ENCODE measurements around the gene NAV2.
A peak's percentile ranks its signal among the peaks of the same experiment; 100 is the strongest.
"Not testable (repeated sequence)": the region's sequence is repeated elsewhere in the genome, so short reads cannot be mapped to it uniquely, and the experiment has no call there.

The NAV2 gene

DNA sequence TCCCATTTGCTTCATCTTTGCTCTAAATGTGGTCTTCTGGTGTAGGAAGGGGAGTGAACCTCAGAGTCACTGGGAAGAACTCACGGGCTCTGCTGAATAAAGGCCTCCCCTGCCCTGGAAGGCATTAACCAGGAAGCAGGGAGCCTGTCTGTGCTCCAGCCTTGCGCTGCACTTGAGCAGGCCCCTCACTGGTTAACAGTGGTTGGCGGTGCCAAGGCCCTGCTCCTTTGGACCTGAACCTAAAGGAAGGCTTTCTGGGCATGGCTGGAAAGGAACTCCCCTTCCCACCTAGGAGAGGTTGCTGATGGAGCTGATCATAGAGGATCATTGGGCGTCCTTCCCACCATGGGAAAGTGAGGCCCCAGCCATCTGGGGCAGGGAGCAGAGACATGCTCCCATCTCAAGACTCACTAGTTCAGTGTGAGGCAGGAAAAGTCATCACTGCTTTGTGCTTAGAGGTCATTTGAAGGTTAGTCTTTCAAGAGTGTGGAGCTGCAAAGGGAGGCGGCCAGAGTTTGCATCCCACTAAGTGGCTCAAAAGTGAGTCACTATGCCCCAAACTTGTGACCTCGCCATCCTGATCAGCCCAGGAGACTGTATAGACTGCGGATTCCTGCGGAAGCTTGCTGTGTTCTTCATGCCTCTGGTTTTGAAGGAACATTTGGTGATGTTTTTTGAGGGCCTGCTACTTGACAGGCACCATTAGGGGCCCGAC lies 397.3 kb downstream of the NAV2 start:
- no peak for FAIRE-seq
- DNase-seq (ENCODE audit: extremely low spot score, insufficient read length, low read depth): no peak

DNA sequence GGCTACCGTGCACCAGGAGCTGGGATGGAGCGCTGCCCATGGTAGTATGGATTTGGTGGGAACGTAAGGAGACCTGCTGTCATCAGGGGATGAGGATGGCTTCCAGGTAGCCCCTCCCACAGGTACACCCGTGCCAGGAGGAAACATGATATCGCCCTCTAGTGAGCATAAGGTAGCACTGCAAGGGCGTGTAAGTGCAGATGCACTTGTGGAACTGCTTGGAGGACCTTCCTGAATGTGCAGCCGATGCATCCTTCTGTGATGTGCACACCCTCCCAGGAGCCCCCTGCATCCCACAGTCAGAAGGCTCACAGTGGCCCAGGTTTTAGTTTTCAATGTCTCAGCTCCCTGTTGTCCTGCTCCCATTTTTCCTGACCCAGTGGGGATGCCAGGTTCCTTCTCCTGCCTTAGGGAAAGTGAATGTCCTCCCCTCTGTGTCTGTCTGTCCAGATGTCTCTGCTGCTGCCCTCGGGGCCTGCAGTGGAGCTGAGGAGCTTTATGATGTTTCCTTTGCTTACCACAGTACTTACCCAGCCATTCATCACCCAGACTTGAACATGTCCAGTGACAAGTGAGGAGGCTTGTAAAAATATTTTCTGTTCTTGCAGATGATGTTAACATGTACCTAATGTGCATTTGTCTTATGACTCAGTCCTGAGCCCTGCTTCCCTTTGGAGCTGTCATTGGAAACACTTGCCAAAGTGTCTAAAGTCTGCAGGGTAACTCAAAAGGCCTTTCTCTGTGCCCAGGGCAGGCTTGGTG lies 398.5 kb downstream of the NAV2 start:
- FAIRE-seq: peak; percentile 47
- DNase-seq (ENCODE audit: extremely low spot score, insufficient read length, low read depth): peak; percentile 38

DNA sequence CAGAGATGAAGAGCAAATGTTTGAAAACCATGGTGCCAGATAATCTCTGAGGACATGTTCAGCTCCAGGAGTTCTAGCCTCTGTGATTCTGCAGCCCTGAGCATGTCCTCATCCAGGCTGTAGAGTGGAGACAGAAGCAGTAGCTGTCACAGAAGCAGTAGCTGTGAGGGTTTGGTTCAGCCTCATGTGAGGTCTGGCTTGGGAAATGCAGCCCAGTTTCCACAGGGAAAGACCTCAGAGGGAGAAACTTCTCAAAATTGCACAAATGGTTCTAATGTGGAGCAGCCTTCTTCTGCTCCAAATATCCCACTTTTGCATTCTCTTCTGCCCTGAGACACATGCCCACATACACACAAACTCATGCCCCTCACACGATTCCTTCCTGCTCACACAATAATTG lies 399.2 kb downstream of the NAV2 start:
- FAIRE-seq (no peak), DNase-seq (ENCODE audit: extremely low spot score, insufficient read length, low read depth) (no peak)

DNA sequence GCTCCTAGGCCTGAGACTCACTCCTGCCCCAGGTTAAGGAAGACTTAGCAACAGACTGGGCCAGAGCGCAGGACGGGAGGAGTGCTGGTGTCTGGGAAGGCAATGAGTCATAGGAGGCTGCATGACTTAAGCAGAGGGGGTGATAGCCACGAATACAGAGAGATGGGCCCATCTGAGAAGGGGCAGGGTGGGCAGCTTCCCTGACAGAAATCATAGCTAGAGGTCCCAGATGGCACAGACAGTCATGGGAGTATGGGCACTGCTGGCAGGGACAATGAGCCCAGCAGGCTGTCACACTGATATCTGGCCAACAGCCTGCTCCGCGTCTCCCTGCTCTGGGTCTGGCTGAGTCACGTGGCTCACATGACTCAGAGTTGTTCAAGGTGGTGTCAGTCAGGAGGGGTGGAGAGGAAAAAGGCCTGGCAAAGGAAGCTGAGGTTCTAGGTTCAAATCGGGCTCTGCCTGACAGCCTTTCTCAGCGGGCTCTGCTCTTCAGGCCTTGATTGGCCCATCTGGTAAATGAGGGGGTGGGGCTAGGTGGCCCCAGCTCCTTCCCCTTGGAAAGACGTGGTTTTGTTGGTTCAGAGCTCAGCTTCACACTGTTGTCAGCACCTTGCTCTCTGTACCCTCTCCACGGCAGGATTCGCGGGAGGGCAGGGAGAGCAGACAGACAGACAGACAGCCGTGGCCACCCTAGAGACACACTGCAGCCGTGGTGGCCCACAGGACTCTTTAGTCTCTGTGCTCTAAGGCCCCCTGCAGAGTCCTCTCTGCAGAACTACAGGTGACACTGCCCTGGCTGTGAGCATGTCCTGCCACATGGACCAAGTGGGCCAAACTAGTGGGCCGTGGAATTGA lies 399.9 kb downstream of the NAV2 start:
- DNase-seq (ENCODE audit: extremely low spot score, insufficient read length, low read depth) (no peak), FAIRE-seq (no peak)

DNA sequence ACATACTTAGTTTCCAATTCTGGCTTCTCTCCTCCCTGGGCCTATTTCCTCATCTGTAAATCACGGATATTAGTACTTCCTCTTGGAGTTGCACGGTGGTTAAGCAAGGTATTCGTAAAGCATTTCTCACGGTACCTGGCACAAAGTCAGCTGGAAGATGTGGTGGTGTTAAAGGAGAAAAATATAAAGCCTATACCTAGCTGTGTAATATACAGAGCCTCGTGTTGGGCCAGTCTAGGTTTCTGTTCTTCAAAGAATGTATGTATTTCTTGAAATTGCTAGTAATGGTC lies 400.5 kb downstream of the NAV2 start:
- no peak for FAIRE-seq
- DNase-seq (ENCODE audit: extremely low spot score, insufficient read length, low read depth): no peak

DNA sequence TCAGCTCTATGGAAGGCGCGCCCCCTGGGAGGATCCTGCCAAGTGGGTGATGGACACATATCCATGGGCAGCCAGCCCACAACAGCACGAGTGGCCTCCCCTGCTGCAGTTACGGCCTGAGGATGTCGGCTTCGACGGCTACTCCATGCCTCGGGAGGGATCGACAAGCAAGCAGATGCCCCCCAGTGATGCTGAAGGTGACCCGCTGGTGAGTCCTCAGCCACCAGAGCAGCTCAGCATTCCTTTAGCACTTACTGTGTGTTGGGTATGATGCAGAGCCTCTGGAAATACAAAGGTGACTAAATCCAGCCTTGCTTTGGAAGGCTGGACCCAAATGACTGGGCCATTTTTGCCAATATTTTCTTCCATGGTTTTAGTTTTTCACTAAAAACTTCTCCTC lies 402.0 kb downstream of the NAV2 start:
- DNase-seq (ENCODE audit: extremely low spot score, insufficient read length, low read depth): no peak
- FAIRE-seq: no peak

DNA sequence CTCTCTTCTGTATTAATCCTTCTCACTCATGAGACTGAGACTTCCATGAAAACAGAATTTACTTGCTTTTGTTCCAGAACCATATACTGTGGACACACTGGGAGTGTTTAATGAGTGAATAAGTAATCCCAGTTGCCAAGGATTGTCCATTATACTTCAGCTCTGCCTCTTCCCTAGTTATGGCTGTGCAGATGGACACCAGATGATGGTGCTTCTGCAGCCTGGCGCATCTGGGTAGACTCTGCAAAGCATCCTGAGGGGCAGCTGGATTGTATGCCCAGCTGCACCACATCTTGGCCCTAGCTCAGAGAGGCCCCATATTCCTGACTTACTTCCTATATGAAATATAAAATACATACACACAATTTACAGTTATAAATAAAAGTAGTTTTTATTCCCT lies 404.2 kb downstream of the NAV2 start:
- no peak for DNase-seq (ENCODE audit: extremely low spot score, insufficient read length, low read depth)
- no peak for FAIRE-seq

DNA sequence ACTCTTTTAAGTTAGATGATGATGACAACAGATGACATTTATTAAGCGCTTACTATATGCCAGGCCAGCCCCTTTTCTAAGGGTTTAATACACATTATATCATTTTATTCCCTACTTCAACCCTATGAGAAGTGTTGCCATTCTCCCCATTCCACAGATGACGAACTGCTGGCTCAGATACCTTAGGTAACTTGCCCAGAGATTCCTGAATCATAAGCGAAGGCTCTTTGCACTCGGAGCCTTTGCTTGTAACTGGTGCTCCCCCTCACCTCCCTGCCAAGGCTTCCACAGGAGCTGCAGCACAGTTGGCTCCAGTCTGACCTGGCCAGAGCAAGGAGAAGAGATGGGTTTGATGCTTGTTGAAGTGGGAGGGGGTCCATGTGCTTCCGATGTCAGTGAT lies 404.7 kb downstream of the NAV2 start:
- FAIRE-seq (no peak), DNase-seq (ENCODE audit: extremely low spot score, insufficient read length, low read depth) (no peak)

DNA sequence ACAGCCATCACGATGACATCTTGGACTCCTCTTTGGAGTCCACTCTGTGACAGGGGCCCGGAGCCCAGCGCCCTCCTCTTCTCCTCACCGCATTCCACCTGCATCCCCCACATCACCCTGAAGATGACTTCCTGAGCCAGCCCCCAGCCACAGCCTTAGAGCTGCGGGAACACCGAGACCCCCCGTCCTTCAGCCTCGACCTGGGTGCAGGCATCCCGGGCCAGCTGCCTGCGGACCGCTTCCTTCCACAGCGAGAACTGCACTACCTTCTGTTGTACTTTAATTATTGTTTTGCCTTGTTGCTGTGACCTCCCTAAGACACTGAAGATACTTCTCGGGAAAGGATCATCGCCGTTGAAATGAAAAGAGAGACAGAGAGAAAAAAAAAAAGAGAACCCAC lies 405.6 kb downstream of the NAV2 start:
- DNase-seq (ENCODE audit: extremely low spot score, insufficient read length, low read depth) (no peak), FAIRE-seq (no peak)

DNA sequence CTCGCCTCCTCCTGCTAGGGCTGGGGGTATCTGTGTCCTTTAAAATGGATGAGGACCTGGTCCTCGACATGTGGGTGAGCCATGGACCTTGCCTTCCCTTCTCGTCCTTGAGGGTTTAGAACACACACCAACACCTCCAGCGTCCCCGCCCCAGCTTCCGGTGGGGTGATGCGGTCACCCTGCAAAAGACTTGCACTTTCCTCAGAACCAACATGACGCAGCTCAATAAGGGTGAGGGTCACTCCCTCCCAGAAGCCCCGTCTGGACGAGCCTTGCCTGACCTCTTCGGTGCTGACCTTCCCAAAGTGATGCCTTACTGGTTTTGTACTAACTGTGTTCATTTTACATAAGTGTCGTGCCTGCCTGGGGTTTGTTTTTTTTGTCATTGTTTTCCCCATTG lies 406.7 kb downstream of the NAV2 start:
- DNase-seq (ENCODE audit: extremely low spot score, insufficient read length, low read depth) (no peak), FAIRE-seq (no peak)

DNA sequence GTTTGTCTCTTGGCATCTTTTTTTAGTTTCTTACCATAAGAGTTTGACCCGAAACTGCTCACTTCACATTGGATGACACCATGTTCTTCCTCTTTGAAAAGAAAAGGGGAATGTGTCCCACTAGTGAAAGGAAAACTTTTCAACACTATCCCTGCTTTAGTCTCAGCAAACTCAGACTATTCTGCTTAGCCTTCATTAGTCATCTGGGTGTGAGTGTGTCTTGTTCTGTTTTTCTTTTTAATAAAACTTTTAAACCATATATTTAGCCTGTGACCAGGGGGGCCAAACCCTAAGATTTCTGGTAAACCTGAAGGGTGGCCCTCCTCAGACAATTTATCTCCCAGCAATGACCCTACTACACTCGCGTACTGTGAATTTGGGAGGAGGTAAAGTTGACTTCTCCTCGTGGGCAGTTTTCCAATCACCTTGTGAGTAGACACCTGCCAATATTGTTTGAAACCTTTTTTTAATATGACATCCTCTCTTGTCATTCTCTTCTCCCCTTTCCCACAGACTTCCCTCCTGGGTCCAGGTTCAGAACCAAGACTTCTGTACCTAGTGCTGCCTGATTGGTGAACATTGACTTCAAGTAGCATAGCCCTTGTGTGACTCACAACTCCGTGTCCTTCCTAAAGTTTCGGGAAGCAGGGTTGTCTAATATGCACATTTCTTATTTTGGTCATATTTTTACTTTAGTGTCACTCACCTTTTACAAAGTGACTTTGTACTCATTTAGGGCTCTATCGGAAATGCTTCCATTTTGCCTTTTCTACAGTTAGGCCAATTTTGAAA lies 407.7 kb downstream of the NAV2 start:
- FAIRE-seq (no peak), DNase-seq (ENCODE audit: extremely low spot score, insufficient read length, low read depth) (no peak)

DNA sequence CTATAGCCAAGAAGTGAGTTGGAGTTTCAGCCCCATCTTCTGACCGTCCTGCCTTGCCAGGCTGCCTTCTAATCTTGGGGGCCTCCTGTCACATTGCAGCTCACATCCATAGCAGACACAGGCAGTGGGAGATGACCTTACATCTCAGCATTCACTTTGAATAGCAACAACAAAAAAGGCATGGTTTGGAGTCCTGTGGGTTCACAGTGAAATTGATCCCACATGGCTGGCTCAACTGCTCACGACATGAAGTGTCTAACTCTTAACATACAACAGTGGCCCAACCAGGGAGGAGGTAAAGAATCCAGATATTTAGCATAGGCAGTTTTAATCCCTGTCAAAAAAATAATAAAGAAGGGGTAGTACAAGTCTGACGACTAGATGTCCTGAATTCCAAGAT lies 409.5 kb downstream of the NAV2 start:
- FAIRE-seq (no peak), DNase-seq (ENCODE audit: extremely low spot score, insufficient read length, low read depth) (no peak)

DNA sequence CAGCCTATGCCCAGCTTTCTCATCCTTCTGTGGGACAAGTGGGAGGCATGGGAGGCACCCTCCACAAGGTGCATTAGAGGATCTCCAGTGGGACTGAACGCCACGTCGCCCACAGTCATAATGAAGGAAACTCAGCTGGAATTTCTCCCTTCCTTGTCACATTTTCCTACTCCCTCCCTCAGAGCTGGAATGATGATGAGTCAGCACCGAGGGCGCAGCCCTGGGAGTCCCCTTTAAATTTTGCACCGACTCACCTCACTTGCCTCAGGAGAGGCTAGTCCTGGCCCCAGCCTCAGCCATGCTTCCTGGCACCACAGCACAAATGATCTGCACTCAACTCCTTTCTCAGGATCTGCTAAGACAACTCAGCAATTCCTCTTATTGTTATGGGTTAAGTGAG lies 413.3 kb downstream of the NAV2 start:
- FAIRE-seq: no peak
- DNase-seq (ENCODE audit: extremely low spot score, insufficient read length, low read depth): no peak

DNA sequence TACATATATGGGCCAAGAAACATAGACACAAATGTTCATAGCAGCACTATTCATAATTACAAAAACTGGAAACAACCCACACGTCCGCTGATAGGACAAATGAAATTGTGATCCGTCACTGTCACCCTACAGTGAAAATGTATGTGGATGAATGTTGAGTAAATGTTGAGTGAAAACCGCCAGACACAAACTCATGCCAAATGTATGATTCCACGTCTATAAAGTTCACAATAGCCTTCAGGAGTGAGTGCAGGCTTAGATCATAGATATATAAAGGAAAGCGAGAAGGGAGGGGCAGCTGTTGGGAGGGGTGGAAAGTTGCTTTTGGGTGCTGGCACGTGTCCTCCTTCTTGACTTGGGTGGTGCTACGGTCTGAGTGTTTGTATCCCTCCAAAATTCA lies 414.1 kb downstream of the NAV2 start:
- DNase-seq (ENCODE audit: extremely low spot score, insufficient read length, low read depth): no peak
- no peak for FAIRE-seq

DNA sequence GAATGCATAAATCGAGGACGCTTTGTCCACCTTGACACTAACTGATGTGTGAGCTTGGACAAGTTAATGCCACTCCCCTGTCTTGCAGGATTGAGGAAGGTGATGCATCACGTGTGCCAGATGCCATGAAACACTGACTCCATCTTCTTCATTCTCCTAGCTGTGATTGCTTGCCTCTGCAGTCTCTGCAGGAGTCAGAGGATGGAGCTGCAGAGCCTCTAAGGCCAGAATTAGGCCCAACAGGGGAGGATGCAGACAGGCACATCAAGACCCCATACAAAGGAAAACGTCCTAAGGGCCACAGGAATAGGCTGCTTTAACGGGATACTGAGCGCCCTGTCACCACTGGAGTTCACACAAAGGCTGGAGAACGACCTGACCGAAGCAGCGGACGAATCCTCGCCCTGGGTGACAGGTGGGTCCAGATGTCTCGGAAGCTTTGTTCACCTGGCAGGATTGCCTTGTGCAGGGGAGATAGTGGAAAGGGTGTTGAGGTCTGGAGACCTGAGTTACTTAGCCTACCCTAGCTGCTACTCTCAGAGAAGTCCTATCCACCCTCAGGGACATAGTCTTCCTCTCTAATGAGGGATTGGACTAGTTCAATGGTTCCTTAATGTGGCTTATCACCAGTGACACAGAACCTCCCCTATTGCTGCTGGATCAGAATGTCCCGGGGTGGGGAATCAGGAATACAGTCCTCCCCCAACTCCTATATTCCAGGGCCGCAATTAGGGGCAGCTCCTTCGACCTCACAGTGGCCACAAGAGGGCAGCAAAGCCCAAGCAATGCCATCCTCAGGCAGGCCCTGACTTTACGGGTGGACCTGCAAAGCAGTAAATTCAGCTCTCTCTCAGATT lies 415.3 kb downstream of the NAV2 start:
- peak; percentile 52 for DNase-seq (ENCODE audit: extremely low spot score, insufficient read length, low read depth)
- peak; percentile 72 for FAIRE-seq

DNA sequence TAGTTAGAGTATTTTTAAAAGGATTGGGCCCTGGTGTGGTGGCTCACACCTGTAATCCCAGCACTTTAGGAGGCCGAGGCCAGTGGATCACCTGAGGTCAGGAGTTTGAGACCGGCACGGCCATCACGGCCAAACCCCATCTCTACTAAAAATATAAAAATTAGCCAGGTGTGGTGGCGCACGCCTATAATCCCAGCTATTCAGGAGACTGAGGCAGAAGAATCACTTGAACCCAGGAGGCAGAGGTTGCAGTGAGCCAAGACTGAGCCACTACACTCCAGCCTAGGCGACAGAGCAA lies 415.8 kb downstream of the NAV2 start:
- FAIRE-seq; DNase-seq (ENCODE audit: extremely low spot score, insufficient read length, low read depth): not testable (repeated sequence)

DNA sequence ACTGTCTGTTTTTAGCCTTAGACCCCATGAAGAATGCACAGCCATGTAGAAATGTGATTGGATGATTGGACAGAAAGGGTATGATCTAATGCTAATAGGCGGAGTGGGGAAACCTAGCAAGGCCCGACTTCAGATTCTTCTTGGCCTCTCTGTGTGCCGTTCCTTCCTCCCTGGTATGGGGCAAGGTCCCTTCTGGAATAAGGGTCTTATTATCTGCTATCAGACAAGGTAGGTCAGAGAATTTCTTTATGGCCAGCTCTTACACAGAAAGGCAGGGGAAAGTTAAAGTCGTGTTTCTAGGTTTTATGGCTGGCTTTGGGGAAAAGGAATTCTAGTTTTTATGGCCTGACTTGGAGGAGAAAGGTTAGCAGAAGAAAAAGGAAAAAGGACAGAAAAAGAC lies 417.0 kb downstream of the NAV2 start:
- no peak for FAIRE-seq

DNA sequence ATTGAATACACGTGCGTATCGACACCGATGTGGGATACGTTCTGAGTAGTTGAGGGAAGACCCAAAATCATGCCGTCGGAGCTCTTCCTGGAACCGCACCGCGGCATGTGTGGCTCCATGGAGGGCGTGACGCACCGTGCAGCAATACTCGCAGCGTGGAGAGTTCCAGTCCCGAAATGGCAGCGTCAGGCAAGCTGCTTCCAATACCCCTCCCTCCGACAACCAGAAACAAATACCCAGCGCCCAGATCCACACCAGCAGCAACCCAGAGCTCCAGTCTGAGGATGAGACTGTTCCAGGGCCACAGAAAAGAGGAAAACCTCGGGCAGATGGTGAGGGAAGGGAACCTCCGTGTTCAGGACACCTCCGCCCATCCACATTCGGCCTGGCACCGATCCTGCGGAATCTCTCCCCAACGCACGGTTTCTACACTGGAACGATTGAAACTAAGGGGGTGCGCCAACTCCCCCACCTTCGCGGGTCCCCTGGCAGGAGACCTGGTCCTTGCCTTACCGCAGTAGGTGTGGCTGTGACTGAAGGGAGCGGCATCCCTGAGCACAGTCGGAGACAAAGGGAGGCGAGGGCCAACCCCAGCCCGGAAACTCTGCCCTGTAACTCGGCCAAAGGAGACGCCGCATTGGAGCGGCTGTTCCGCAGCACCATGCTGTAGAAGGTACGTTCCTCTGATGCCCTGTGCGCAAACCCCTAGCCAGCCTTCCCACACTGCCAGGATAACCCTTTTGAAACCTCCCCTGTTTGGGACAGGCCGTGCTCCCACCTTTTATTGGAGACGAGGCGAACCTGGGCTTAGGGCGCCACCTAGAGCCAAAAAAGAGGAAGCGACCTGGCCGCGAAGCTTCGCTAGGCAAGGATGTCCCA lies 419.4 kb downstream of the NAV2 start:
- no peak for DNase-seq (ENCODE audit: extremely low spot score, insufficient read length, low read depth)
- peak; percentile 81 for FAIRE-seq

More for the DNA sequence above, 417.0 kb downstream of the NAV2 start:
- no peak for DNase-seq (ENCODE audit: extremely low spot score, insufficient read length, low read depth)

DNA sequence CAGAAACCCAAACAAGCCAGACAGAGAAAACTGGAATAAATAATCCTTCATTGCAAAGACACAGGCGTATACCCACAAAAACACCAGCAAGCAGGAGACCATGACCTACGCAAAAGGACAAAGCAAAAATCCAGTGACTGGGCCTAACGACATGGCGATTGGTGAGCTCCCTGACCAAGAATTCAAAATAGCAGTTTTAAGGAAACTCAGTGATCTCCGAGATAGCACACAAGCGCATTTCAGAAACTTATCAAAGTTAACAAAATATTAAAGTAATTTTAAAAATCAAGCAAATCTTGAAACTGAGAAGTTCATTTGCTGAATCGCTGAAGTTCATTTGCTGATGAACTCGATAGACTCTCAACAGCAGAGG lies 420.0 kb downstream of the NAV2 start:
- DNase-seq (ENCODE audit: extremely low spot score, insufficient read length, low read depth): no peak
- FAIRE-seq: no peak

Data from GM18507 (cell line).